Esophagus (tissue), 2 donors: Measurements from ENCODE around the gene C1QTNF1. TPM values are rescaled to one million over a fixed set of nuclear protein-coding genes. Genes with fewer than 3 reads are reported as not detected.

Experiments used
- polyA plus RNA-seq, 2 donors: library from polyadenylated mRNA; stranded (reverse); fragments of 200-250 nt; gene quantifications; one replicate each; pipeline ENCODE4 v1.2.3, GENCODE V29; 2013
- donor health status: healthy with polysubstance abuse.
- donor health status: Bipolar disorder and iron deficiency.

Gene C1QTNF1
- polyA plus RNA-seq, 2 donors: 6.0 to 7.2 TPM

Other genes starting within 250 kb of the C1QTNF1 start
- gene CYTH1, start 241.9 kb upstream of the C1QTNF1 start, polyA plus RNA-seq: 10 to 100 TPM; 36.0 to 52.8 TPM
- gene USP36, start 183.4 kb upstream of the C1QTNF1 start, polyA plus RNA-seq: 10 to 100 TPM; 17.0 to 17.6 TPM
- gene CEP295NL, start 121.0 kb upstream of the C1QTNF1 start, polyA plus RNA-seq: 1 to 10 TPM in 1 of 2 donors, under 1 TPM in 1; 0.25 to 3.5 TPM
- gene TIMP2, start 98.8 kb upstream of the C1QTNF1 start, polyA plus RNA-seq: 10 to 100 TPM; 30.6 to 39.5 TPM
- 100 to 1,000 TPM in 1 of 2 donors, 10 to 100 TPM in 1; 85.1 to 103 TPM for gene LGALS3BP, start 44.2 kb upstream of the C1QTNF1 start, polyA plus RNA-seq
- gene CANT1, start 14.4 kb upstream of the C1QTNF1 start, polyA plus RNA-seq: 10 to 100 TPM; 24.1 to 24.5 TPM
- 10 to 100 TPM; 10.6 to 31.7 TPM for gene ENGASE, start 50.7 kb downstream of the C1QTNF1 start, polyA plus RNA-seq